HS-5 (cell line): ENCODE data around the gene GPM6B.
A peak's percentile ranks its signal among the peaks of the same experiment; 100 is the strongest.

Source experiments
- DNase-seq: peaks from one replicate; pipeline ENCODE4 v3.0.0-alpha.2; 2012; ENCODE audit warnings: low read depth

Gene GPM6B

GRCh38 chrX:13824746-13825145 lies 7.9 kb upstream of the GPM6B start:
- DNase-seq: no peak

GRCh38 chrX:13821738-13822137 lies 4.8 kb upstream of the GPM6B start:
- peak; percentile 13 for DNase-seq

- no peak for DNase-seq
Measured at GRCh38 chrX:13816176-13816575, 717 bp downstream of the GPM6B start.

- no peak for DNase-seq
Measured at GRCh38 chrX:13815664-13816063, 1.2 kb downstream of the GPM6B start.

- no peak for DNase-seq
Measured at GRCh38 chrX:13808865-13809264, 8.0 kb downstream of the GPM6B start.

GRCh38 chrX:13808293-13808692 lies 8.6 kb downstream of the GPM6B start:
- no peak for DNase-seq

GRCh38 chrX:13805241-13805640 lies 11.7 kb downstream of the GPM6B start:
- DNase-seq: no peak

- no peak for DNase-seq
Measured at GRCh38 chrX:13803116-13803515, 13.8 kb downstream of the GPM6B start.

GRCh38 chrX:13798184-13798583 lies 18.7 kb downstream of the GPM6B start:
- DNase-seq: no peak

- DNase-seq: no peak
Measured at GRCh38 chrX:13797512-13797911, 19.4 kb downstream of the GPM6B start.

- no peak for DNase-seq
Measured at GRCh38 chrX:13794417-13794816, 22.5 kb downstream of the GPM6B start.

- no peak for DNase-seq
Measured at GRCh38 chrX:13793897-13794296, 23.0 kb downstream of the GPM6B start.

GRCh38 chrX:13791559-13791958 lies 25.3 kb downstream of the GPM6B start:
- no peak for DNase-seq

GRCh38 chrX:13791145-13791544 lies 25.7 kb downstream of the GPM6B start:
- DNase-seq: no peak

GRCh38 chrX:13790206-13791131 lies 26.4 kb downstream of the GPM6B start:
- DNase-seq: no peak

- DNase-seq: no peak
Measured at GRCh38 chrX:13786048-13786447, 30.8 kb downstream of the GPM6B start.

- no peak for DNase-seq
Measured at GRCh38 chrX:13780868-13781427, 35.9 kb downstream of the GPM6B start.

- peak; percentile 2 for DNase-seq
Measured at GRCh38 chrX:13778916-13779315, 38.0 kb downstream of the GPM6B start.

GRCh38 chrX:13776387-13776786 lies 40.5 kb downstream of the GPM6B start:
- DNase-seq: no peak

- no peak for DNase-seq
Measured at GRCh38 chrX:13775837-13776236, 41.1 kb downstream of the GPM6B start.

GRCh38 chrX:13774696-13775095 lies 42.2 kb downstream of the GPM6B start:
- no peak for DNase-seq

- DNase-seq: no peak
Measured at GRCh38 chrX:13770013-13770535, 46.8 kb downstream of the GPM6B start.

GRCh38 chrX:13768939-13769338 lies 48.0 kb downstream of the GPM6B start:
- no peak for DNase-seq
